ENCODE measurements around the gene GPSM1. TPM values are rescaled to one million over a fixed set of nuclear protein-coding genes. Genes with fewer than 3 reads are reported as not detected.
A peak's percentile ranks its signal among the peaks of the same experiment; 100 is the strongest.

The GPSM1 gene
- total and polyA plus RNA-seq, 9 of the 15 experiments (the other 6 are each of a cell fraction or from before 2014, with no cell fraction given) = 0.04 to 14.2 (median 3.1) TPM

GRCh38 chr9:136394312-136395019, 67.1 kb downstream of the GPSM1 start:
- Histone ChIP-seq H3K36me3 (ENCODE audit: control insufficient read depth, insufficient read depth, low read length) (peaks cover 88% of the 10 kb centered on the region), H3K9ac (ENCODE audit: insufficient read depth in 1 of 2, low read depth in 2 of 2, low read length in 2 of 2) (peak overlapping the region in 1 of 2 experiments; percentile 57; a peak in 1 of 4 replicates)

GRCh38 chr9:136395020-136395340, 67.6 kb downstream of the GPSM1 start:
- 94% methylated on average over 13 of the region's 13 CpGs for WGBS (ENCODE audit: insufficient coverage, low coverage, missing lambda C conversion rate)
- intact Hi-C loops (cut with micrococcal nuclease) (no loop called here), in situ Hi-C loops (cut with MboI) (no loop called here)
- no peak for ATAC-seq
- no peak for TF ChIP-seq GABPA (tag; conservative IDR thresholded peaks at IDR 0.05; ENCODE audit: low read depth)
- peak; percentile 11; the same call in 1 of the 2 replicates for TF ChIP-seq RBFOX2 (IDR thresholded peaks at IDR 0.05; ENCODE audit: low read depth, low read length)
- Histone ChIP-seq H3K4me2 (ENCODE audit: insufficient read depth, low read length) (no peak overlapping the region), H2AFZ (ENCODE audit: low read depth, low read length) (no peak overlapping the region), H4K20me1 (replicated peaks; ENCODE audit: control insufficient read depth, insufficient read depth, low read length) (no peaks in the 10 kb centered on the region; the same call in 1 of the 2 replicates), H3K9ac (ENCODE audit: insufficient read depth in 1 of 2, low read depth in 2 of 2, low read length in 2 of 2) (peak overlapping the region in 1 of 2 experiments; percentile 57; a peak in 1 of 4 replicates), H3K27me3 (ENCODE audit: control insufficient read depth in 2 of 2, insufficient read depth in 2 of 2, low read length in 2 of 2) (no peaks in the 10 kb centered on the region), H3K4me1 (replicated peaks in 1 of 2; ENCODE audit: control insufficient read depth in 2 of 2, insufficient read depth in 2 of 2, low read length in 2 of 2) (peaks cover 7 to 37% of the 10 kb centered on the region in 2 experiments; a peak in 4 of 5 replicates), H3K4me3 (no peak overlapping the region), H3K36me3 (ENCODE audit: control insufficient read depth, insufficient read depth, low read length) (peaks cover 83% of the 10 kb centered on the region), H3K27ac (ENCODE audit: extremely low read depth, low read depth, low read length) (no peak overlapping the region), H3K9me3 (replicated peaks; ENCODE audit: control insufficient read depth, insufficient read depth, low read depth, low read length) (no peaks in the 10 kb centered on the region), H3K9me1 (ENCODE audit: control insufficient read depth, insufficient read depth, low read length) (no peaks in the 10 kb centered on the region), H3K79me2 (ENCODE audit: control insufficient read depth, insufficient read depth, low read length) (peaks cover 24% of the 10 kb centered on the region)
- CTCF ChIA-PET (ENCODE audit: low intra/inter-chr PET ratio) = no interaction called here
- POLR2A ChIA-PET = interaction anchor here (0.6 kb wide), 2 partner anchors 11 to 714 kb away, joined by 3 read pairs; no protein-coding TSS in a partner anchor
- BruUV-seq (replicated peaks) = no TSS peak
- FAIRE-seq = no peak
- no peak for DNase-seq (ENCODE audit: extremely low read depth in 1 of 4, low spot score in 3 of 4)

More at GRCh38 chr9:136394312-136395019, 67.1 kb downstream of the GPSM1 start:
- Histone ChIP-seq H2AFZ (ENCODE audit: low read depth, low read length) (no peak overlapping the region), H3K4me3 (no peak overlapping the region), H3K27me3 (ENCODE audit: control insufficient read depth in 2 of 2, insufficient read depth in 2 of 2, low read length in 2 of 2) (no peaks in the 10 kb centered on the region), H3K9me3 (replicated peaks; ENCODE audit: control insufficient read depth, insufficient read depth, low read depth, low read length) (no peaks in the 10 kb centered on the region), H3K9me1 (ENCODE audit: control insufficient read depth, insufficient read depth, low read length) (no peaks in the 10 kb centered on the region), H3K79me2 (ENCODE audit: control insufficient read depth, insufficient read depth, low read length) (peaks cover 19% of the 10 kb centered on the region), H3K27ac (ENCODE audit: extremely low read depth, low read depth, low read length) (no peak overlapping the region), H4K20me1 (replicated peaks; ENCODE audit: control insufficient read depth, insufficient read depth, low read length) (no peaks in the 10 kb centered on the region; the same call in 1 of the 2 replicates), H3K4me1 (replicated peaks in 1 of 2; ENCODE audit: control insufficient read depth in 2 of 2, insufficient read depth in 2 of 2, low read length in 2 of 2) (peaks cover 7 to 32% of the 10 kb centered on the region in 2 experiments; a peak in 4 of 5 replicates), H3K4me2 (ENCODE audit: insufficient read depth, low read length) (no peak overlapping the region)
- POLR2A ChIA-PET = interaction anchor here (0.6 to 1.0 kb wide), 3 partner anchors 9 to 29 kb away, joined by 3 to 5 read pairs (median 3); no protein-coding TSS in a partner anchor
- ATAC-seq = no peak
- FAIRE-seq = no peak
- BruUV-seq (replicated peaks) = no TSS peak
- DNase-seq (ENCODE audit: extremely low read depth in 1 of 4, low spot score in 3 of 4) = no peak
- TF ChIP-seq POLR2G (IDR thresholded peaks at IDR 0.05; ENCODE audit: low read depth, low read length) (peak; percentile 60), YY1 (IDR thresholded peaks at IDR 0.05; ENCODE audit: borderline replicate concordance in 1 of 3, control insufficient read depth in 1 of 3, extremely low read depth in 1 of 3, insufficient read depth in 3 of 3, insufficient read length in 1 of 3, insufficient replicate concordance in 2 of 3, low read depth in 1 of 3, low read length in 2 of 3) (no peak), RBFOX2 (IDR thresholded peaks at IDR 0.05; ENCODE audit: low read depth, low read length) (peak; percentile 27)
- in situ Hi-C loops (cut with MboI) (no loop called here), intact Hi-C loops (cut with micrococcal nuclease) (no loop called here)
- 94% methylated on average over 21 of the region's 21 CpGs for WGBS (ENCODE audit: insufficient coverage, low coverage, missing lambda C conversion rate)
- CTCF ChIA-PET (ENCODE audit: low intra/inter-chr PET ratio) = no interaction called here

Measured in K562 (cell line).